ENCODE results near the gene IZUMO2. TPM values are rescaled to one million over a fixed set of nuclear protein-coding genes. Genes with fewer than 3 reads are reported as not detected.

The IZUMO2 gene
- total and polyA plus RNA-seq, 9 donors: not detected

GRCh38 chr19:50184196-50184595 is 21.1 kb upstream of the IZUMO2 start:
- 3 to 30% (median 19%) methylated on average over 1 of the region's 1 CpG for WGBS, 3 donors
- no peaks in the 10 kb centered on the region for H3K36me3 ChIP-seq
- intact Hi-C loops (cut with DNase I): no loop called here
- H3K4me3 ChIP-seq: no peak overlapping the region
- H3K27ac ChIP-seq: no peak overlapping the region
- H3K27me3 ChIP-seq: no peaks in the 10 kb centered on the region
- no peaks in the 10 kb centered on the region for H3K9me3 ChIP-seq
- DNase-seq: no peak
- H3K4me1 ChIP-seq (ENCODE audit: insufficient read depth): no peaks in the 10 kb centered on the region
- TF ChIP-seq CTCF (IDR thresholded peaks at IDR 0.05) (no peak), EP300 (IDR thresholded peaks at IDR 0.05) (no peak), POLR2A (IDR thresholded peaks at IDR 0.05) (no peak)

DNA sequence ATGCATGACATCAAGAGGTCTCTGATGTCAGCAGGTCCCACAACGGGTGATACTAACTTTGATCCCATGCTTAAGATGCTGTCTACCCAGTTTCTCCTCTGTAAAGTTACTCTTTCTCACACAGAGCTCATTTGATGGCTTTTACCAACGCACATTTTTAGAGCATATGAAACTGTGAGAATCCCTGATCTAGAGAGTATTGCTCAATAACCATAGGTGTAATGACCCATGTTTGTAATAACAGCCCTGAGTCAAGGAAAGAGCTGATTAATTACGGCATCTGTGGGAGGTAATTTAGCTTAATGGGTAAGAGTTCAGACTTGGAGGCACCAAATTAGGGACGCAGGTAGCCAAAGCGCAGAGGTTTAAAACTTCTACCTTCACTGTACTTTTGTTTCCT is 18.0 kb upstream of the IZUMO2 start:
- Histone ChIP-seq H3K4me1 (ENCODE audit: insufficient read depth) (no peaks in the 10 kb centered on the region), H3K27me3 (no peaks in the 10 kb centered on the region), H3K9me3 (no peaks in the 10 kb centered on the region), H3K36me3 (no peaks in the 10 kb centered on the region), H3K27ac (no peak overlapping the region), H3K4me3 (no peak overlapping the region)
- WGBS, 3 donors: 61 to 76% (median 70%) methylated on average over 5 of the region's 5 CpGs
- TF ChIP-seq CTCF (IDR thresholded peaks at IDR 0.05): no peak
- no peak for TF ChIP-seq POLR2A (IDR thresholded peaks at IDR 0.05)
- no peak for TF ChIP-seq EP300 (IDR thresholded peaks at IDR 0.05)
- intact Hi-C loops (cut with DNase I): no loop called here
- no peak for DNase-seq

- Histone ChIP-seq H3K4me3 (no peak overlapping the region), H3K4me1 (ENCODE audit: insufficient read depth) (no peaks in the 10 kb centered on the region), H3K9me3 (no peaks in the 10 kb centered on the region), H3K36me3 (no peaks in the 10 kb centered on the region), H3K27me3 (no peaks in the 10 kb centered on the region), H3K27ac (no peak overlapping the region)
- intact Hi-C loops (cut with DNase I): no loop called here
- TF ChIP-seq POLR2A (IDR thresholded peaks at IDR 0.05) (no peak), CTCF (IDR thresholded peaks at IDR 0.05) (no peak), EP300 (IDR thresholded peaks at IDR 0.05) (no peak)
- DNase-seq: no peak
- 44 to 58% (median 57%) methylated on average over 9 of the region's 9 CpGs for WGBS, 3 donors
These were observed 15.9 kb upstream of the IZUMO2 start for GRCh38 chr19:50178859-50179537.

DNA sequence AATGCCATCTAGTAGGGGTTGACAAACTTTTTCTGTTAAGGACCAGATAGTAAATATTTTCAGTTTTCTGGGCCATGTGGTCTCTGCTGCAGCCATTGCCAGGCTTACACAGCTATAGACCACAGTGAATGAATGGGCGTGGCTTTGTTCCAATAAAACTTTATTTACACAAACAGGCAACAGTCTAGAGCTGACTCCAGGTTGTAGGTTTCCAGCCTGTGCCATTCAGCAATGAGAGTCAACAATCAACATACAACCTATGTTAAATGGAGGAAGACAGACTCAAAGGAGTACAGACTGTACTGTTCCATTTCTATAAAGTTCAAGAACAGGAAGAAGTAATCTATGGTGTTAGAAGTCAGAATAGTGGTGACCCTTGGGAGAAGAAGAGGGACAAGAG is 15.2 kb upstream of the IZUMO2 start:
- no peaks in the 10 kb centered on the region for H3K36me3 ChIP-seq
- H3K4me1 ChIP-seq (ENCODE audit: insufficient read depth): no peaks in the 10 kb centered on the region
- intact Hi-C loops (cut with DNase I): no loop called here
- no peaks in the 10 kb centered on the region for H3K27me3 ChIP-seq
- no peak overlapping the region for H3K4me3 ChIP-seq
- H3K9me3 ChIP-seq: no peaks in the 10 kb centered on the region
- WGBS, 3 donors: 49 to 68% (median 63%) methylated on average over 1 of the region's 1 CpG
- no peak overlapping the region for H3K27ac ChIP-seq
- DNase-seq: no peak
- TF ChIP-seq POLR2A (IDR thresholded peaks at IDR 0.05): no peak
- TF ChIP-seq CTCF (IDR thresholded peaks at IDR 0.05): no peak
- TF ChIP-seq EP300 (IDR thresholded peaks at IDR 0.05): no peak

Data from ovary (tissue), 9 donors.